ENCODE data around the gene TACR1.

- TF ChIP-seq CTCF (IDR thresholded peaks at IDR 0.05; ENCODE audit: low read length), result no peak
- TF ChIP-seq EZH2phosphoT487 (IDR thresholded peaks at IDR 0.05; ENCODE audit: low read length), result no peak
- no peak for TF ChIP-seq EZH2 (optimal IDR thresholded peaks at IDR 0.05; ENCODE audit: low read depth, low read length)
Measured at GRCh38 chr2:75087736-75088135, 111.6 kb downstream of the TACR1 start.
